Measurements from ENCODE around the gene LYRM9.

The LYRM9 gene

DNA sequence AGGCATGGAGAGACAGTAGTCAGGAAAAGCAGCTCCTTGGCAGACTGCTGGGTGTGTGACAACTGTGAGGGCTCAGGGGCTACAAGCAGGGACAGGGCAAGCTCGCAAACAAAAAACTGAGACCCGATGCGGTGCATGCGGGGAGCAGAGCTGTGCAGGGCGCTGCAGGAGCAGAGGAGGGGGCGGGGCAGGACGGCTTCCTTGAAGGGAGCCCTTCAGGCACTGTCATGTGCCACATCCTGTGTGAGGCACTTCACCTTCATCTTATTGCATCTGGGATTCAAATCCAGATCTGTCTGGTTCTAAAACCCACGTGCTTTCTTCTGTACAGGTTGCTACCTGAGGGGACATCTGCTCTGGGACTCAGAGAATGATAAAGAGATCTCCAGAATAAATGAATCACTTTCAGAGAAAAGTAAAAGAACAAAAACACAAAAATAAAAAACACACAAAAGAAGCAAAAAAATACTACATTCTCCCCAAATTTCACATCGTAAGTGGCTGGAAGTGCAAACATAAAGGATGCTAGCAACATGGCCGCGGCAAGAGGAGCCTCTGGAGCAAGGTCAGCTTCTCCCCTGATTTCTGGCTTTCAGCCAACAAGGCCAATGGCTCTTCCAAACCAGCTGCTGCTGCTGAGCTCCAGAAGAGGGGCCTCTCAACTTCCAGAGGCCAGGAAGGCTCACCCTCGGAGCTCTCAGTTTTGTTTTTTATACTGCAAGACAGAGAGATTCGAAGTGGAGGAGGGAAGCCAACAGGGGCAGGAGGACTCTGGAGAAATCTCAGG, 14.2 kb downstream of the LYRM9 start:
- no peaks in the 10 kb centered on the region for H3K36me3 ChIP-seq (ENCODE audit: control insufficient read depth in 1 of 2, insufficient read depth in 2 of 2, low read length in 2 of 2)
- H3K4me2 ChIP-seq (ENCODE audit: low read length): no peak overlapping the region
- H2BK120ac ChIP-seq (ENCODE audit: insufficient read depth, low read length, poor library complexity): no peak overlapping the region
- no peak overlapping the region for H3K4me3 ChIP-seq (ENCODE audit: low read depth, low read length)
- no peak overlapping the region for H2AK5ac ChIP-seq (ENCODE audit: low read length)
- H3K4me1 ChIP-seq (ENCODE audit: control insufficient read depth in 1 of 2, insufficient read depth in 2 of 2, low read length in 2 of 2): peaks cover 0 to 2% of the 10 kb centered on the region in 2 experiments
- H2BK12ac ChIP-seq (ENCODE audit: low read length): no peak overlapping the region
- no peak overlapping the region for H3K4ac ChIP-seq (ENCODE audit: low read depth, low read length)
- H4K91ac ChIP-seq (ENCODE audit: low read depth, low read length): no peak overlapping the region
- no peak overlapping the region for H3K23ac ChIP-seq (ENCODE audit: low read length)
- H4K12ac ChIP-seq (ENCODE audit: low read depth, low read length): no peak overlapping the region
- no peaks in the 10 kb centered on the region for H3K79me1 ChIP-seq (ENCODE audit: low read length)
- H3K27me3 ChIP-seq (ENCODE audit: insufficient read depth, low read length): no peaks in the 10 kb centered on the region
- H2BK5ac ChIP-seq (ENCODE audit: low read depth, low read length, poor library complexity): no peak overlapping the region
- WGBS (ENCODE audit: extremely low coverage, insufficient coverage, insufficient read length): no CpG with 5 or more reads among the region's 13 CpGs
- H3K14ac ChIP-seq (ENCODE audit: low read length): no peak overlapping the region
- no peak overlapping the region for H3K18ac ChIP-seq (ENCODE audit: low read length)
- peak in 1 of 2 donors; percentile 29 for DNase-seq
- H2AFZ ChIP-seq (ENCODE audit: insufficient read depth, low read length, poor library complexity): no peak overlapping the region
- peaks cover 2% of the 10 kb centered on the region for H3K9me3 ChIP-seq (ENCODE audit: insufficient read depth, low read depth, low read length)
- H4K8ac ChIP-seq (ENCODE audit: low read depth, low read length): no peak overlapping the region
- no peak overlapping the region for H3K9ac ChIP-seq (ENCODE audit: low read length)
- no peak overlapping the region for H3K27ac ChIP-seq (ENCODE audit: low read depth, low read length)
- peaks cover 2% of the 10 kb centered on the region for H3K79me2 ChIP-seq (ENCODE audit: control insufficient read depth, insufficient read depth, low read length, poor library complexity)

DNA sequence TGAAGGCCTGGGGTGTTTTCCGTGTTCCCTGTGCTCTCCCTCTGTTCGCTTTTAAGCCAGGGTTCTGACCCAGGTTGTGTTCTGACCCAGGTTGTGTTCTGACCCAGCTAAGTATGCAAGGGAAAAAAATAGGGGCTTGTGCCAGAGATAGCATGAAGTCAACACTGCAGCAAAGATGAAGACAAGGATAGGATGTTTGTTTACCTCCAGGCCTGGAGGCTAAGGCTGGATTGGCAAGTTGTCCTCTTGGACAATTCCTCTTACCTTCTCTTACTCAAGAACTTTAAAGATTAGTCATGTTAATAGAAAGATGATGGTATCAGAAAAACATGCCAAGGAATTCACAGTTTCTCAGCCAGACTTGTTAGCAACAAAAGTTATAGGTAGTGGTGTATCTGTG, 19.4 kb downstream of the LYRM9 start:
- no peaks in the 10 kb centered on the region for H3K27me3 ChIP-seq (ENCODE audit: insufficient read depth, low read length)
- no peaks in the 10 kb centered on the region for H3K79me1 ChIP-seq (ENCODE audit: low read length)
- no peak overlapping the region for H3K4me3 ChIP-seq (ENCODE audit: low read depth, low read length)
- peaks cover 2% of the 10 kb centered on the region for H3K9me3 ChIP-seq (ENCODE audit: insufficient read depth, low read depth, low read length)
- H2AK5ac ChIP-seq (ENCODE audit: low read length): no peak overlapping the region
- H3K4ac ChIP-seq (ENCODE audit: low read depth, low read length): no peak overlapping the region
- DNase-seq: peak; percentile 86 to 93
- no peak overlapping the region for H3K9ac ChIP-seq (ENCODE audit: low read length)
- no peak overlapping the region for H3K23ac ChIP-seq (ENCODE audit: low read length)
- no peak overlapping the region for H4K91ac ChIP-seq (ENCODE audit: low read depth, low read length)
- no peak overlapping the region for H3K27ac ChIP-seq (ENCODE audit: low read depth, low read length)
- peaks cover 0 to 2% of the 10 kb centered on the region in 2 experiments for H3K4me1 ChIP-seq (ENCODE audit: control insufficient read depth in 1 of 2, insufficient read depth in 2 of 2, low read length in 2 of 2)
- H2AFZ ChIP-seq (ENCODE audit: insufficient read depth, low read length, poor library complexity): no peak overlapping the region
- H4K12ac ChIP-seq (ENCODE audit: low read depth, low read length): no peak overlapping the region
- H3K36me3 ChIP-seq (ENCODE audit: control insufficient read depth in 1 of 2, insufficient read depth in 2 of 2, low read length in 2 of 2): no peaks in the 10 kb centered on the region
- H2BK120ac ChIP-seq (ENCODE audit: insufficient read depth, low read length, poor library complexity): no peak overlapping the region
- no peak overlapping the region for H4K8ac ChIP-seq (ENCODE audit: low read depth, low read length)
- H3K18ac ChIP-seq (ENCODE audit: low read length): no peak overlapping the region
- no CpG with 5 or more reads among the region's 2 CpGs for WGBS (ENCODE audit: extremely low coverage, insufficient coverage, insufficient read length)
- no peak overlapping the region for H3K14ac ChIP-seq (ENCODE audit: low read length)
- H3K4me2 ChIP-seq (ENCODE audit: low read length): no peak overlapping the region
- no peak overlapping the region for H2BK12ac ChIP-seq (ENCODE audit: low read length)
- H3K79me2 ChIP-seq (ENCODE audit: control insufficient read depth, insufficient read depth, low read length, poor library complexity): peaks cover 2% of the 10 kb centered on the region
- H2BK5ac ChIP-seq (ENCODE audit: low read depth, low read length, poor library complexity): no peak overlapping the region

DNA sequence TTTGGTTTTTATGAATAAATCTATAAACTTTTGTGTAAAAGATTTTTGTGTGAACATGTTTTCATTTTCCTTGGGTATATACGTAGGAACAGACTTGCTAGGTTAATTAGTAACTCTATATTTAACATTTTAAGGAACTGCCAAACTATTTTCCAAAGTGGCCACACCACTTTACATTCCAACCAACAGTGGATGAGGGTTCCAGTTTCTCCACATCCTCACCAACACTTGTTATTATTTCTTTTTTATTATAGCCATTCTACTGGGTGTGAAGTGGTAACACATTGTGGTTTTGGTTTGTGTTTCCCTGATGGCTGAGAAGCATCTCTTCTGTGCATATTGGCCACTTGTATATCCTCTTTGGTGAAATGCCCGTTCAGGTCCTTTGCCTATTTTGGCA, 20.0 kb downstream of the LYRM9 start:
- H4K8ac ChIP-seq (ENCODE audit: low read depth, low read length): no peak overlapping the region
- H2BK120ac ChIP-seq (ENCODE audit: insufficient read depth, low read length, poor library complexity): no peak overlapping the region
- WGBS (ENCODE audit: extremely low coverage, insufficient coverage, insufficient read length): no CpG with 5 or more reads among the region's 2 CpGs
- no peak overlapping the region for H3K27ac ChIP-seq (ENCODE audit: low read depth, low read length)
- no peak overlapping the region for H3K4me3 ChIP-seq (ENCODE audit: low read depth, low read length)
- peak in 1 of 2 donors; percentile 68 for DNase-seq
- H3K9ac ChIP-seq (ENCODE audit: low read length): no peak overlapping the region
- peaks cover 2% of the 10 kb centered on the region for H3K9me3 ChIP-seq (ENCODE audit: insufficient read depth, low read depth, low read length)
- H3K23ac ChIP-seq (ENCODE audit: low read length): no peak overlapping the region
- H2BK12ac ChIP-seq (ENCODE audit: low read length): no peak overlapping the region
- H3K4me2 ChIP-seq (ENCODE audit: low read length): no peak overlapping the region
- peaks cover 2% of the 10 kb centered on the region for H3K79me2 ChIP-seq (ENCODE audit: control insufficient read depth, insufficient read depth, low read length, poor library complexity)
- H3K27me3 ChIP-seq (ENCODE audit: insufficient read depth, low read length): no peaks in the 10 kb centered on the region
- no peak overlapping the region for H2AFZ ChIP-seq (ENCODE audit: insufficient read depth, low read length, poor library complexity)
- no peak overlapping the region for H2AK5ac ChIP-seq (ENCODE audit: low read length)
- no peaks in the 10 kb centered on the region for H3K36me3 ChIP-seq (ENCODE audit: control insufficient read depth in 1 of 2, insufficient read depth in 2 of 2, low read length in 2 of 2)
- no peak overlapping the region for H2BK5ac ChIP-seq (ENCODE audit: low read depth, low read length, poor library complexity)
- H3K18ac ChIP-seq (ENCODE audit: low read length): no peak overlapping the region
- no peak overlapping the region for H4K12ac ChIP-seq (ENCODE audit: low read depth, low read length)
- no peak overlapping the region for H4K91ac ChIP-seq (ENCODE audit: low read depth, low read length)
- no peak overlapping the region for H3K14ac ChIP-seq (ENCODE audit: low read length)
- no peak overlapping the region for H3K4ac ChIP-seq (ENCODE audit: low read depth, low read length)
- peaks cover 0 to 2% of the 10 kb centered on the region in 2 experiments for H3K4me1 ChIP-seq (ENCODE audit: control insufficient read depth in 1 of 2, insufficient read depth in 2 of 2, low read length in 2 of 2)
- H3K79me1 ChIP-seq (ENCODE audit: low read length): no peaks in the 10 kb centered on the region

DNA sequence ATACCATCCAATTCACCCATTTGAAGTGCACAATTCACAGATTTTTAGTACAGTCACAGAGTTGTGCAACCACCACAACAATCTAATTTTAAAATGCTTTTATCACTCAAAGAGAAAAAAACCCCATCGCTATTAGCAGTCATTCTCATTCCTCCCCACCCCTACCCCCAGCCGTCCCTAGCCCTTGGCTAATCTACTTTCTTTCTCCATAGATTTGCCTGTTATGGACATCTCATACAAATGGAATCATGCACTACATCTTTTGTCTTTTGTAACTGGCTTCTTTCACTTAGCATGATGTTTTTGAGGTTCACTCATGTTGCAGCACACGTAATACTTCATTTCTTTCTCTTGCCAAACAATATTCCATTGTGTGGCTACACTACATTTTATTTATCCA, 20.4 kb downstream of the LYRM9 start:
- Histone ChIP-seq H2AK5ac (ENCODE audit: low read length) (no peak overlapping the region), H4K12ac (ENCODE audit: low read depth, low read length) (no peak overlapping the region), H2BK5ac (ENCODE audit: low read depth, low read length, poor library complexity) (no peak overlapping the region), H2AFZ (ENCODE audit: insufficient read depth, low read length, poor library complexity) (no peak overlapping the region), H3K4ac (ENCODE audit: low read depth, low read length) (no peak overlapping the region), H3K4me3 (ENCODE audit: low read depth, low read length) (no peak overlapping the region), H3K36me3 (ENCODE audit: control insufficient read depth in 1 of 2, insufficient read depth in 2 of 2, low read length in 2 of 2) (no peaks in the 10 kb centered on the region), H3K27ac (ENCODE audit: low read depth, low read length) (no peak overlapping the region), H3K4me1 (ENCODE audit: control insufficient read depth in 1 of 2, insufficient read depth in 2 of 2, low read length in 2 of 2) (peaks cover 0 to 2% of the 10 kb centered on the region in 2 experiments), H4K91ac (ENCODE audit: low read depth, low read length) (no peak overlapping the region), H2BK12ac (ENCODE audit: low read length) (no peak overlapping the region), H2BK120ac (ENCODE audit: insufficient read depth, low read length, poor library complexity) (no peak overlapping the region), H3K4me2 (ENCODE audit: low read length) (no peak overlapping the region), H3K27me3 (ENCODE audit: insufficient read depth, low read length) (no peaks in the 10 kb centered on the region), H3K9ac (ENCODE audit: low read length) (no peak overlapping the region), H3K79me1 (ENCODE audit: low read length) (no peaks in the 10 kb centered on the region), H3K18ac (ENCODE audit: low read length) (no peak overlapping the region), H3K14ac (ENCODE audit: low read length) (no peak overlapping the region), H3K79me2 (ENCODE audit: control insufficient read depth, insufficient read depth, low read length, poor library complexity) (peaks cover 2% of the 10 kb centered on the region), H3K23ac (ENCODE audit: low read length) (no peak overlapping the region), H4K8ac (ENCODE audit: low read depth, low read length) (no peak overlapping the region), H3K9me3 (ENCODE audit: insufficient read depth, low read depth, low read length) (peaks cover 2% of the 10 kb centered on the region)
- DNase-seq: peak; percentile 84 to 94
- WGBS (ENCODE audit: extremely low coverage, insufficient coverage, insufficient read length): no CpG with 5 or more reads among the region's 3 CpGs
